Measurements from ENCODE around the gene FOXC2. TPM values are rescaled to one million over a fixed set of nuclear protein-coding genes. Genes with fewer than 3 reads are reported as not detected.

The FOXC2 gene
- total RNA-seq, 1 experiment from 2014 or later = 1.3 TPM

- no peak for DNase-seq (ENCODE audit: low spot score)
Observed at GRCh38 chr16:86614699-86615098, 48.1 kb downstream of the FOXC2 start.

DNA sequence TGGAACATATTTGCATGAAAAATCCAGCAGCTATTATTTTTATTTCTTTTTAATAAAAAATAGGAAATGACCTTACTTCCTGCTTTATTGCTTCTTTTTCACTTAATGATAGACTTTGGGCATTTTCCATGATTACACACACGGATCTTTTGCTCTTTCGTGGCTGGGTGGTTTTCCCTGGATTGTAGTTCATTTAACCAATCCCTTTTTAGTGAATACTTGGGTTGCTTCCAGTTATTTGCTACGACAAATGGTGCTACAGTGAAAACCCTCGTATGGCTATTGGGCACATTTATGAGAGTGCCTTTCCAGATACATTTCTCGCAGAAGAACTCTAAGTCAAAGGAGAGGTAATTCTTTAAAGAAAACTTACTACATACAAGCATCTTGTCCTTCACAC lies 50.3 kb downstream of the FOXC2 start:
- no peak for DNase-seq (ENCODE audit: low spot score)

GRCh38 chr16:86618431-86619238 lies 52.0 kb downstream of the FOXC2 start:
- no peak for DNase-seq (ENCODE audit: low spot score)

Other genes starting within 250 kb of the FOXC2 start
- 2.1 TPM in 2 replicates for gene FOXF1, start 56.3 kb upstream of the FOXC2 start, total RNA-seq (2014; rRNA removed; shearing (Covaris generic))
- 7.8 and 16.2 TPM in 2 replicates for gene MTHFSD, start 11.6 kb upstream of the FOXC2 start, total RNA-seq (2014; rRNA removed; shearing (Covaris generic))
- 4.6 and 7.6 TPM in 2 replicates for gene FOXL1, start 11.7 kb downstream of the FOXC2 start, total RNA-seq (2014; rRNA removed; shearing (Covaris generic))

Data from A172 (cell line).